GM21423 (cell line): ENCODE results near the gene EIF3L.
A peak's percentile ranks its signal among the peaks of the same experiment; 100 is the strongest.

Source experiments
- ATAC-seq: cut with Tn5 transposase; IDR thresholded peaks from one replicate; pipeline ENCODE4 v1.9.1; 2021; ENCODE audit warnings: mild to moderate bottlenecking, moderate library complexity; ENCODE audit not compliant: unreplicated experiment

EIF3L gene

GRCh38 chr22:37850801-37851200 is 1.6 kb downstream of the EIF3L start:
- ATAC-seq = no peak

GRCh38 chr22:37852418-37852817 is 3.2 kb downstream of the EIF3L start:
- no peak for ATAC-seq

GRCh38 chr22:37854946-37855345 is 5.7 kb downstream of the EIF3L start:
- no peak for ATAC-seq

- ATAC-seq = no peak
Measured at GRCh38 chr22:37855462-37855861, 6.2 kb downstream of the EIF3L start.

GRCh38 chr22:37860796-37861421 is 11.7 kb downstream of the EIF3L start:
- ATAC-seq = no peak

- ATAC-seq = no peak
Measured at GRCh38 chr22:37862570-37863325, 13.5 kb downstream of the EIF3L start.

GRCh38 chr22:37865510-37865909 is 16.3 kb downstream of the EIF3L start:
- no peak for ATAC-seq

- ATAC-seq = no peak
Measured at GRCh38 chr22:37870273-37870672, 21.1 kb downstream of the EIF3L start.

GRCh38 chr22:37880668-37881440 is 31.6 kb downstream of the EIF3L start:
- no peak for ATAC-seq

- ATAC-seq = no peak
Measured at GRCh38 chr22:37884420-37884819, 35.2 kb downstream of the EIF3L start.

GRCh38 chr22:37887584-37888378 is 38.6 kb downstream of the EIF3L start:
- ATAC-seq = no peak

GRCh38 chr22:37891926-37892325 is 42.7 kb downstream of the EIF3L start:
- ATAC-seq = no peak

- ATAC-seq = no peak
Measured at GRCh38 chr22:37892566-37893335, 43.5 kb downstream of the EIF3L start.

GRCh38 chr22:37893583-37893983 is 44.4 kb downstream of the EIF3L start:
- no peak for ATAC-seq

- ATAC-seq = no peak
Measured at GRCh38 chr22:37894939-37895670, 45.9 kb downstream of the EIF3L start.

- peak; percentile 79 for ATAC-seq
Measured at GRCh38 chr22:37896181-37896592, 47.0 kb downstream of the EIF3L start.

- ATAC-seq = no peak
Measured at GRCh38 chr22:37896939-37897338, 47.7 kb downstream of the EIF3L start.

- no peak for ATAC-seq
Measured at GRCh38 chr22:37897807-37898206, 48.6 kb downstream of the EIF3L start.

GRCh38 chr22:37898441-37899181 is 49.4 kb downstream of the EIF3L start:
- ATAC-seq = no peak
